Hypothalamus (tissue), 51 donors: Measurements from ENCODE around the gene SND1.
A peak's percentile ranks its signal among the peaks of the same experiment; 100 is the strongest.

Experiments used
- DNase-seq, 51 donors: peaks; one replicate each; lab custom pipeline; 2025; lab: John Stamatoyannopoulos, UW

SND1 gene

GRCh38 chr7:127798023-127798422, 146.0 kb downstream of the SND1 start:
- peak in 8 of 51 donors; percentile 0 to 11 (median 5) for DNase-seq

GRCh38 chr7:127798769-127799372, 146.9 kb downstream of the SND1 start:
- DNase-seq: no peak

GRCh38 chr7:127799535-127800305, 147.7 kb downstream of the SND1 start:
- no peak for DNase-seq

- DNase-seq: no peak
Measured at GRCh38 chr7:127802845-127803244, 150.9 kb downstream of the SND1 start.

GRCh38 chr7:127803626-127804025, 151.6 kb downstream of the SND1 start:
- DNase-seq: no peak

DNA sequence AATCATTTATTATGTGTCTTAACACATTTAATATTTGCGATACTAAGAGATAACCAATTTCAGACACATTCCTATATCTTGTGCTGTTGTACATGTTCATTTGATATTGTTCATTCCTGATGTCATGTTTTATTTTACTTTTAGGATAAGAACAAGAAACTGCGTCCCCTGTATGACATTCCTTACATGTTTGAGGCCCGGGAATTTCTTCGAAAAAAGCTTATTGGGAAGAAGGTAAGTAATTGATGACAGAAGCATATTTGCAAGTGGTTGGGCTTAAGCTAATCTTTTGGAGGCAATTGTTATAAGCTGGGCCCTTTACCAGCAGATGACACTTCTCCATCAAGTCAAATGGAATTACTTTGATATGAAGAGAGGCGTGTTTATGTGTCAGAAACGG, 155.3 kb downstream of the SND1 start:
- DNase-seq: no peak

GRCh38 chr7:127807829-127808228, 155.8 kb downstream of the SND1 start:
- DNase-seq: no peak

DNA sequence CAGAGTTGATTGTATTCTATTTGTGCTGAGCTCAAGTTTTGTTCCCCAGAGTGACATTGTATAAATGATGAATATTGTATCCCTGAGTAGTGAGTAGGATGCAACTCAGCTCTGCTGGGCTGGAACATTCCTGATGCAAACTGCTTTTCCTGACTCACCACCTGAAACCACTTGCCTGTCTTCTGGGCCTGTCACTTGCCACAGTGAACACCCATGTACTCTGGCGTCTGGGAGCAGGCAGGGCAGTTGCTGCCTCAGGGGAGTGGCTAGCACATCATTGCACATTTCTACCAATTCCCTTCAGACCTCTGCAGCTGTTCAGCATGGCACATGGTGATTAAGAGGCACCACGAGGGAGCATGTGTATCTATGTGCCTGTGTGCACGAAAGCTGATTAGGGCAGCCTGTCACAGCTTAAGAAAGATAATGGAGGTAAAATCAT, 157.3 kb downstream of the SND1 start:
- peak in 4 of 51 donors; percentile 3 to 59 (median 32) for DNase-seq

- no peak for DNase-seq
Measured at GRCh38 chr7:127810113-127810512, 158.1 kb downstream of the SND1 start.

GRCh38 chr7:127810696-127811660, 159.0 kb downstream of the SND1 start:
- DNase-seq: no peak

DNA sequence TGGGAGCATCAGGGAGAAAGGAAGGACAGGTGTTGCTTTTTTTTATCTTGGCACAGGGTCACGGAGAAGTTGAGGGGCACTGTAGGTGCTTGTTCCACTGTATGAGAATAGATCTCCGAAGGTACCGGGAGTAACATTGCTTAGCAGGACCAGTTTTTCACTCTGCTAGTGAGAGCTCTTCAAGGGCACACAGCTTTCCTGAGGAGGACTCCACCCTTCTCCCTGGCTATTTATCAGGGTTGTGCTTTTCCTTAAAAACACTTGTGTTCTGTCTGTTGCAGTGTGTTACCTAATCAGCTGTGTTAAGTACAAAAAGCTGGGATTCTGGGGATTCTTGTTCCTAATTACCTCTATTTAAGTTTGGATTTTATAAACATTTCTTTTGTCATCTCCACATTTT, 160.5 kb downstream of the SND1 start:
- no peak for DNase-seq

GRCh38 chr7:127813991-127814541, 162.1 kb downstream of the SND1 start:
- DNase-seq: no peak

DNA sequence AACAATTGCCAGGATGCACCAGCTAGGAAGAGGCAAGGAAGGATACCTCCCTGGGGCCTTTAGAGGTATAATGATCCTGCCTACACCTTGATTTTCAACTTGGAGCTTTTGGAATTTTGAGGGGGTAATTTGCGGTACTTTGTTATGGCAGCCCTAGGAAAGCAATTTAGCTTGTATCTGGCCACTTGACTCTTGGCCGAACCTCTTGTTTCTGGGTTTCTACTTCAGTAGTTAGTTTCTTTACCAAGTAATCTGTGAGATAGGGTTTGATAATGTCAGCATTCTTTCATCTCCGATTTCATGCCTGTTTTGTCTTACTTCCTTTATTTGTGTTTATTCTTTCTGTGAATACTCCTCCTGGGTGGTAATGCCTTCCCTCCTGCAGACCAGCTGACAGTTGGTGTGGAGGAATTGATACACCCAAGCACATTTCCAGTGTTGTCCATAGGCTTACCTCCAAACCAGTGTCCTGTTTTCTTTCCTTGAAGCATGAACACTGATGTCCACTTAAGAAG, 163.7 kb downstream of the SND1 start:
- DNase-seq: no peak

DNA sequence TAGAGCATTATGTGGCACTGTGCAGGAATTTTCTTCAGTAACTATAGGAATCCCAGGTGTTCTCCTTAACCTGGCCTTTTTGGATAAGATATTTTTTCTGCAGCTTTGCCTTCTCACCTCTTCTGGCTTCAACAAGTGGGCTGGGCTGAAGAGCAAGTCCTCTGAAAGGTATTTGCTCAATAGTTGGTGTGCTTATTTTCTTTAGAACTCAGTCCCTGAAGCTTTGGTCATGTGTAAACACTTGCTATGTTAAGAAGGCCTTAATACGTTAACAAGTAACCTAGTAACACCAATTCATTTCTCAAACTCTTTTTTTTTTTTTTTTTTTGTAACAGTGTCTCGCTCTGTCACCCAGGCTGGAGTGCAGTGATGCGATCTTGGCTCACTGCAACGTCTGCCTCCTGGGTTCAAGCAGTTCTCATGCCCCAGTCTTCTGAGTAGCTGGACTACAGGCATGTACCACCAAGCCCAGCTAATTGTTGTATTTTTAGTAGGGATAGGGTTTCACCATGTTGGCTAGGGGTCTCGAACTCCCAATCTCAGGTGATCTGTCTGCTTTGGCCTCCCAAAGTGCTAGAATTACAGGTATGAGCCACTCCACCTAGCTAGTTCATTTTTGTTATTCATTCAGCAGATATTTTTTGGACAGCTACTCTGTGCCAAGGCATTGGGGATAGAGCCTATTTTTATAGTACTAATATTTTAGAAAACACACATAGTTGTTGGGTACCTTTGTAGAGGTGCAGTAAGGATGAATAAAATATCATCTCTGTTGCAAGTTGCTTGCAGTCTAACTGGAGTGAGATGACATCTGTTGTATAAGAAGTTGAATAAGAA, 164.6 kb downstream of the SND1 start:
- no peak for DNase-seq

- no peak for DNase-seq
Measured at GRCh38 chr7:127817466-127817865, 165.5 kb downstream of the SND1 start.

DNA sequence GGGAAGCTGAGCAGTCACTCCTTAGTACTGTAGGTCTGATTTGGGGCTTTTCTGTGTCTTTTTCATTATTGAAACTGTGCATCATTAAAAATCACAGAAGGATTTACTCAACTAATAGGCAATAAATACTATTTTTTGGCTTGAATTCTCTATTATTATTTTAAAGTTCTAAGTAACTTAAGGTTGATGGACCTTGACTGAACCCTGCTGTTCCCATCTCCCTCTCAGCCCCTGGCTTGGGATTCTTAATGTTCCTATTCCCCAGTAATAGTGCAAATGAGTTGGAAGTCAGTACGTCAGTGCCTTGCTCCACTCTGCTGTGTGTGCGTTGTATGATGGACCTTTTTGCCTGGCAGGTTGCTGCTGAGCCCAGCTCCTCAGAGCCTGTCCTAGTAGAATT, 166.3 kb downstream of the SND1 start:
- no peak for DNase-seq

GRCh38 chr7:127819975-127820731, 168.2 kb downstream of the SND1 start:
- no peak for DNase-seq

GRCh38 chr7:127820732-127821085, 168.7 kb downstream of the SND1 start:
- DNase-seq: no peak

DNA sequence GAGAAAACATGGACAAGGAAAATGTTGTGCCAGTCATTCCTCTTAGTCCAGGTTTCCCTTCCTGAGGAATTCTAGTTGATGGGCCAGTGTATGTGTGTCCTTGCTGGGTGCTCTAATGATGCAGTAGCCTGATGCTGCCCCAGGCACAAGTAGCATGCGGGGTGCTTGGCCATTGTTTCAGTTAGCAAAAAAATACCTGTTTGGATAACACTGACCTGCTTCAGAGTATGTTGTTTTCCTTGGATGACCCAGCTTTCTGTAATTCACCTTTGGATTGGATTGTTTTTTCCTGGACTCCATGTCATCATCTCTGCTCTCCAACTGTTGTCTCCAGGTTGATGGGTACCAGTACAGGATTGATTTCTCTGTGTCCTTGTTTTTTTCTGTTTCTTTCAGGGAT, 169.2 kb downstream of the SND1 start:
- DNase-seq: no peak
